Neutrophil (primary cell): ENCODE measurements around the gene CDC42EP3.

Source experiments
- H3K27ac ChIP-seq: fragments of 200-600 bp; sonication (generic); 2 replicates; pipeline ENCODE4 v1.5.1; 2016; ENCODE audit warnings: mild to moderate bottlenecking, moderate library complexity
- H3K27me3 ChIP-seq: fragments of 200-600 bp; sonication (generic); 2 replicates; pipeline ENCODE4 v1.6.0; 2016; ENCODE audit warnings: mild to moderate bottlenecking
- H3K36me3 ChIP-seq: fragments of 200-600 bp; sonication (generic); 2 replicates; pipeline ENCODE4 v1.5.1; 2017
- H3K4me1 ChIP-seq, 2 experiments: fragments of 200-600 bp in 1 of 2; sonication (generic) in 1 of 2; 1 replicate in 1 of 2; 2 replicates in 1 of 2; pipeline versions ENCODE4 v1.5.1 to v1.6.1; 2013 to 2016; ENCODE audit warnings: low read depth in 1 of 2, low read length in 1 of 2, mild to moderate bottlenecking in 1 of 2, moderate library complexity in 1 of 2; ENCODE audit not compliant: control insufficient read depth in 1 of 2, insufficient read depth in 1 of 2
- H3K4me3 ChIP-seq, 2 experiments: fragments of 200-600 bp in 1 of 2; sonication (generic) in 1 of 2; 1 replicate in 1 of 2; 2 replicates in 1 of 2; pipeline ENCODE4 v1.5.1; 2013 to 2016; ENCODE audit warnings: low read depth in 1 of 2, low read length in 1 of 2, mild to moderate bottlenecking in 1 of 2, moderate library complexity in 1 of 2
- H3K9me3 ChIP-seq: fragments of 200-600 bp; sonication (generic); 2 replicates; pipeline ENCODE4 v1.5.1; 2016
- CTCF ChIP-seq: fragments of 200-600 bp; sonication (generic); IDR thresholded peaks from 2 replicates; pipeline ENCODE4 v1.5.1; 2016; ENCODE audit warnings: antibody characterized with exemption

Gene CDC42EP3

GRCh38 chr2:37645836-37646235, 25.6 kb downstream of the CDC42EP3 start:
- no peak for TF ChIP-seq CTCF
- no peaks in the 10 kb centered on the region for H3K27me3 ChIP-seq
- H3K4me1 ChIP-seq, result peaks cover 87 to 95% of the 10 kb centered on the region in 2 experiments
- H3K36me3 ChIP-seq, result peaks cover 79% of the 10 kb centered on the region
- no peaks in the 10 kb centered on the region for H3K9me3 ChIP-seq
- peak overlapping the region; percentile 96 for H3K27ac ChIP-seq
- peak overlapping the region in 1 of 2 experiments; percentile 23 for H3K4me3 ChIP-seq

GRCh38 chr2:37645362-37645761, 26.1 kb downstream of the CDC42EP3 start:
- TF ChIP-seq CTCF, result no peak
- H3K27ac ChIP-seq, result peak overlapping the region; percentile 96
- no peaks in the 10 kb centered on the region for H3K9me3 ChIP-seq
- no peak overlapping the region for H3K4me3 ChIP-seq
- peaks cover 82 to 90% of the 10 kb centered on the region in 2 experiments for H3K4me1 ChIP-seq
- H3K27me3 ChIP-seq, result no peaks in the 10 kb centered on the region
- H3K36me3 ChIP-seq, result peaks cover 74% of the 10 kb centered on the region

- no peak for TF ChIP-seq CTCF
- H3K4me3 ChIP-seq, result peak overlapping the region in 1 of 2 experiments; percentile 5
- no peaks in the 10 kb centered on the region for H3K27me3 ChIP-seq
- H3K27ac ChIP-seq, result peak overlapping the region; percentile 96
- no peaks in the 10 kb centered on the region for H3K9me3 ChIP-seq
- H3K36me3 ChIP-seq, result peaks cover 73% of the 10 kb centered on the region
- peaks cover 70 to 80% of the 10 kb centered on the region in 2 experiments for H3K4me1 ChIP-seq
These were observed 27.3 kb downstream of the CDC42EP3 start for GRCh38 chr2:37644191-37644590.

DNA sequence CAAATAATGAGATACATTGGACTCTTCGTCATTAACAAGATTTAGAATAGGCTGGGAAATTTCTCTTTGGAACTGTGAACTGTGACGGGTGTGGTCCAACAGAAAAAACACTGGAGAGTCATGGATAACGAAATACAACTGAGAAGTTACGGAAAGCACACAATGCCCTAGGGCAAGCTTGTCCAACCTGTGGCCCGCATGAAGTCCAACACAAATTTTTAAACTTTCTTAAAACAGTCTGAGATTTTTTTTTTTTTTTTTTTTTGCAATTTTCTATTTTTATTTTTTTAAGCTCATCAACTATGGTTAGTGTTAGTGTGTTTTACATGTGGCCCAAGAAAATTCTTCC, 27.7 kb downstream of the CDC42EP3 start:
- Histone ChIP-seq H3K4me1 (peaks cover 65 to 80% of the 10 kb centered on the region in 2 experiments), H3K36me3 (peaks cover 73% of the 10 kb centered on the region), H3K27ac (peak overlapping the region; percentile 96), H3K9me3 (no peaks in the 10 kb centered on the region), H3K27me3 (no peaks in the 10 kb centered on the region), H3K4me3 (peak overlapping the region in 1 of 2 experiments; percentile 8)
- no peak for TF ChIP-seq CTCF

GRCh38 chr2:37642907-37643729, 28.3 kb downstream of the CDC42EP3 start:
- H3K27ac ChIP-seq, result peak overlapping the region; percentile 96
- peaks cover 61 to 77% of the 10 kb centered on the region in 2 experiments for H3K4me1 ChIP-seq
- no peaks in the 10 kb centered on the region for H3K9me3 ChIP-seq
- H3K27me3 ChIP-seq, result no peaks in the 10 kb centered on the region
- peak overlapping the region in 1 of 2 experiments; percentile 8 for H3K4me3 ChIP-seq
- TF ChIP-seq CTCF, result no peak
- peaks cover 70% of the 10 kb centered on the region for H3K36me3 ChIP-seq
